NCI-H345 treated with DMSO at 0.1 percent for 48 hours (cell line): Measurements from ENCODE around the gene DLK1.

Source experiments
- DNase-seq: peaks from one replicate; lab custom pipeline; 2025; ENCODE audit not compliant: unreplicated experiment; lab: John Stamatoyannopoulos, UW

Gene DLK1

GRCh38 chr14:100754020-100754419 lies 27.3 kb downstream of the DLK1 start:
- no peak for DNase-seq

GRCh38 chr14:100755649-100756048 lies 29.0 kb downstream of the DLK1 start:
- DNase-seq, result no peak

GRCh38 chr14:100761481-100761880 lies 34.8 kb downstream of the DLK1 start:
- DNase-seq, result no peak

GRCh38 chr14:100762089-100762515 lies 35.4 kb downstream of the DLK1 start:
- DNase-seq, result no peak

- no peak for DNase-seq
These were observed 36.2 kb downstream of the DLK1 start for GRCh38 chr14:100762901-100763300.

GRCh38 chr14:100764471-100765115 lies 37.9 kb downstream of the DLK1 start:
- peak; percentile 89 for DNase-seq

GRCh38 chr14:100765296-100765695 lies 38.6 kb downstream of the DLK1 start:
- no peak for DNase-seq

- DNase-seq, result no peak
These were observed 39.3 kb downstream of the DLK1 start for GRCh38 chr14:100765991-100766390.

- DNase-seq, result no peak
These were observed 40.5 kb downstream of the DLK1 start for GRCh38 chr14:100767003-100767787.

- DNase-seq, result no peak
These were observed 41.3 kb downstream of the DLK1 start for GRCh38 chr14:100767788-100768536.

- DNase-seq, result no peak
These were observed 42.6 kb downstream of the DLK1 start for GRCh38 chr14:100769035-100769939.

GRCh38 chr14:100770046-100770445 lies 43.4 kb downstream of the DLK1 start:
- DNase-seq, result no peak

GRCh38 chr14:100770605-100771120 lies 44.0 kb downstream of the DLK1 start:
- DNase-seq, result no peak

GRCh38 chr14:100771121-100771800 lies 44.6 kb downstream of the DLK1 start:
- DNase-seq, result no peak

- no peak for DNase-seq
These were observed 46.0 kb downstream of the DLK1 start for GRCh38 chr14:100772607-100773165.

- no peak for DNase-seq
These were observed 46.9 kb downstream of the DLK1 start for GRCh38 chr14:100773331-100774163.

GRCh38 chr14:100774164-100774537 lies 47.5 kb downstream of the DLK1 start:
- DNase-seq, result no peak

GRCh38 chr14:100775351-100775830 lies 48.7 kb downstream of the DLK1 start:
- no peak for DNase-seq
